ENCODE results near the gene HTR3A.
"Not testable (repeated sequence)": the region's sequence is repeated elsewhere in the genome, so short reads cannot be mapped to it uniquely, and the experiment has no call there.

HTR3A gene

DNA sequence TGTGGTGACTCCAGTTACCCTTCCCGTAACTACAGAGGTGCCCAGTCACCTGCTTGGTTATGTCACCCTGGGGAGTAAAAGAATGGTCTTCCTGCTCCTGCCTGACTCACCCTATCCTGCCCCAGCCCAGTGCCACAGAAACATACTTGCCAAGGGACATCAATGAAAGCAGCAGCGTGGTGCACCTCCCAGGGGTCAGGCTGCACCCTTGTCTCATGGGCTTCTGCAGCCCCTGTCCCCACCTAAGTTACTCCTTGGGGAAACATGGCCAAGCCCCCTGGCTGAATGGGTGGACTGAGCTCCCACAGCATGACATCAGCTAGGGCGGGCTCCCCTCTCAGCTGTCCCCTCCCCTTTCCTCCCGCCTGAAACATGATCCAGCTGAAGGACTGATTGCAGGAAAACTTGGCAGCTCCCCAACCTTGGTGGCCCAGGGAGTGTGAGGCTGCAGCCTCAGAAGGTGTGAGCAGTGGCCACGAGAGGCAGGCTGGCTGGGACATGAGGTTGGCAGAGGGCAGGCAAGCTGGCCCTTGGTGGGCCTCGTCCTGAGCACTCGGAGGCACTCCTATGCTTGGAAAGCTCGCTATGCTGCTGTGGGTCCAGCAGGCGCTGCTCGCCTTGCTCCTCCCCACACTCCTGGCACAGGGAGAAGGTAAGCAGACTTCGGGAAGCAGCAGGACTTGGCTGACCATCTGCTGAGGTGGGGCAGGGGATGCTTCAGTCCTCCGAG is at the start of gene HTR3A:
Gene HTR3A (plus strand): TSS at position 368 of the 730 bp plus-strand sequence. CDS start 218 bp downstream, at position 586.
- DNase-seq (ENCODE audit: low spot score), result no peak

DNA sequence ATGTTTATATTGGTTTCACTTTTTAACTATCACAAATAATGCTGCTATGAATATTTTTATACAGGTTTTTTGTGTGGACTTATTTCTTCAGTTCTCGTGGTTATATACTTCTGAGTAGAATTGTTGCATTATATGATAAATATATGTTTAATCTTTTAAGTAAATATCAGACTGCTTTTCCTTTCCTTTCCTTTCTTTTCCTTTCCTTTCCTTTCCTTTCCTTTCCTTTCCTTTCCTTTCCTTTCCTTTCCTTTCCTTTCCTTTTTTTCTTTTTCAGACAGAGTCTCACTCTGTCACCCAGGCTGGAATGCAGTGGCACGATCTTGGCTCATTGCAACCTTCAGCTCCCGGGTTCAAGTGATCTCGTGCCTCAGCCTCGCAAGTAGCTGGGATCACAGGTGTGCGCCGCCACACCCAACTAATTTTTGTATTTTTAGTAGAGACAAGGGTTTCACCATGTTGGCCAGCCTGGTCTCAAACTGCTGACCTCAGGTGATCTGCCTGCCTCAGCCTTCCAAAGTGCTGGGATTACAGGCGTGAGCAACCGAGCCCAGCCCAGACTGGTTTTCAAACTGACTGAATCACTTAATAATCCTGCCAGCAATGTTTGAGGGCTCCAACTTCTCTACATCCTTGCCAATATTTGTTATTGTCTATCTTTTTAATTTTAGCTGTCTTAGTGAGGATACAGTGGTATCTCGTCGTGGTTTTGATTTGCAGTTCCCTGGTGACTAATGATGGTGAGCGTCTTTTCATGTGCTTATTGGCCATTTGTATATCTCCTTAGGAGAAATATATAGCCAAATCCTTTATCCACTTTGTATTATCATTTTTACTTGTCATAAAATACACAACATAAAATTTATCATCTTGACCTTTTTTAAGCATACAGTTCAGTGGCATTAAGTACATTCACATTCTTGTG is 48.4 kb upstream of the HTR3A start:
- no peak for DNase-seq (ENCODE audit: low spot score)

DNA sequence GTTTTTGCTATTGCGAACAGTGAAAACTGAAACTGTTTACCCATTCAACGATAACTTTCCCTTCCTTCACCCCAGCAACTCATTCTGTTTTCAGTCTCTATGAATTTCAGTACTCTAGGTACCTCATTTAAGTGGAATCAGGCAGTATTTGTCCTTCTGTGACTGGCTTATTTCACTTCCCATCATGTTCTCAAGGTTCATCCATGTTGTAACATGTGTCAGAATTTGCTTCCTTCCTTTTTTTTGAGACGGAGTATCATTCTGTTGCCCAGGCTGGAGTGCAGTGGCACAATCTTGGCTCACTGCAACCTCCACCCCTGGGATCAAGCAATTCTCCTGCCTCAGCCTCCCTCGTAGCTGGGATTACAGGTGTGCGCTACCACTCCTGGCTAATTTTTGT is 46.6 kb upstream of the HTR3A start:
- no peak for DNase-seq (ENCODE audit: low spot score)

DNA sequence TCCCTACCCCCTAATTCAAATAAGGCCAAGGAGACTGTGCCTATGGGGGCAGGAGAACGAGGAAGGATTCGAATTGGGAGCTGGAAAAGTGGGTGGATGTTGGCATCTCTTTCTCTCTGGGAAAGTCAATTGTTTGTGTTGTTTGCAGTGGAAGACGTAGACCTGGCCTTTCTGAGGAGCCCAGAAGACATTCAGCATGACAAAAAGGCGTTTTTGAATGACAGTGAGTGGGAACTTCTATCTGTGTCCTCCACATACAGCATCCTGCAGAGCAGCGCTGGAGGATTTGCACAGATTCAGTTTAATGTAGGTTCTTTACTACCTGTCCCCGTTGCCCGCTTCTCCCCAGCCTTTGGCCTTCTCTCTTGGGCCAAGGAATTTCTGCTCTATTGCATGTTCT is 42.1 kb upstream of the HTR3A start:
- no peak for DNase-seq (ENCODE audit: low spot score)

DNA sequence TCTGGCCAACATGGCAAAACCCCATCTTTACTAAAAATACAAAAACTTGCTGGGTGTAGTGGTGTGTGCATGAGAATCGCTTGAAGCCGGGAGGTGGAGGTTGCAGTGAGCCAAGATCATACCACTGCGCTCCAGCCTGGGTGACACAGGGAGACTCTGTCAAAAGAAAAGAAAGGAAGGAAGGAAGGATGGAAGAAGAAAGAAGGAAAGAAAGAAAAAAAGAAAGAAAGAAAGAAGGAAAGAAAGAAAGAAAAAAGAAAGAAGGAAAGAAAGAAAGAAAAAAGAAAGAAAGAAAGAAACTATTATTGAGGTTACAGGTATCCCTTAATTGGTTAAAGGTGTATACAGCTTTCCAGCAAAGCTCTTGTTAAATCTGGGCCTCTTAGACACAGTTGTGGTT is 40.7 kb upstream of the HTR3A start:
- DNase-seq (ENCODE audit: low spot score), result not testable (repeated sequence)

DNA sequence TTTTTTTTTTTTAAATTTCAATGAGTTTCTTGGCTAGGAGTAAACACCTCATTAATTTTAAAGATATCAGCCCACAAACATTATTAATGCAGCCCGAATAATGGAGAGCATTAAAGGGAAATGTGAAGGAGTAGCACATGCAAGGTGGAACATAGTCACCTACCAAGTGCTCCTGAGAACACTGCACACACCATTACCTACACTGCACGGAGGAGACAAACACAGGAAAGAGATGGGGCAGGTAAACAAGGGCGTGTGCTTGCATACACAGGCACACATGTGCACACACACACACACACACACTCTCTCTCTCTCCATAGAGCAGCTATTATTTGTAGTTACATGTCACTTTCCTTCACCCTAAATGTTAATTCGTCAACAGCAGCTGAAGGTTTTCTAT is 40.1 kb upstream of the HTR3A start:
- no peak for DNase-seq (ENCODE audit: low spot score)

DNA sequence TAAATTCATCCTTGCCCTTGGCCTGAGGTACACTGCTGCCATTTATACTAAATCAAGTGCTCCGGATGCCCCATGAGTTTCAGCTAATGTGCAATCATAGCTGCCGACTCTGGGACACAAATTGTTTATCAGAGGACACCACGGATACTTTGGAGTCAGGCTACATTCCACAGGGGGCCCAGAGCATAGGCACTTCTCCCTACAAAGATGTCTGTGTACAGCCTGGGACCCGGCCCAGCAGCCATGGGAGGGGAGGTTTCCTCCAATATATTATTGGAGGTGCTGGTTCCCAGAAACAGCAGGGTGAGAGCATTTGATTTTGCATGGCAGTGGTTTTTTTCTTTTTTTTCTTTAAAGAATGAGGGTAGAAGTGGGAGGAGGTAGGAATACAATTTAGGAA is 39.0 kb upstream of the HTR3A start:
- no peak for DNase-seq (ENCODE audit: low spot score)

DNA sequence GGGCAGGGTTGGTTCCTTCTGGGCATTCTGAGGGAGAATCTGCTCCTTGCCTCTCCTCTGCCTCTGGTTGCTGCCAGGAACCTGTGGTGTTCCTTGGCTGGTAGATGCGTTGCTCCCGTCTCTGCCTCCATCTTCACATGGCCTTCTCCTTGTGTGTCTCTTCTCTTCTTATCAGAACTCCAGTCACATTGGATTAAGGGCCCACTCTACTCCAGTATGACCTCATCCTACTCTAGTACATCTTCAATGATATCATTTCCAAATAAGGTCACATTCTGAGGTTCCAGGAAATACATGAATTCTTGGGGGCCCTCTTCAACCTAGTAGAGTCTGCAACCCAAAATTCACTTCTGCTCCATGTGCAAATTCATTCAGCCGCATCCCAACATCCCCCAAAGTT is 37.0 kb upstream of the HTR3A start:
- no peak for DNase-seq (ENCODE audit: low spot score)

DNA sequence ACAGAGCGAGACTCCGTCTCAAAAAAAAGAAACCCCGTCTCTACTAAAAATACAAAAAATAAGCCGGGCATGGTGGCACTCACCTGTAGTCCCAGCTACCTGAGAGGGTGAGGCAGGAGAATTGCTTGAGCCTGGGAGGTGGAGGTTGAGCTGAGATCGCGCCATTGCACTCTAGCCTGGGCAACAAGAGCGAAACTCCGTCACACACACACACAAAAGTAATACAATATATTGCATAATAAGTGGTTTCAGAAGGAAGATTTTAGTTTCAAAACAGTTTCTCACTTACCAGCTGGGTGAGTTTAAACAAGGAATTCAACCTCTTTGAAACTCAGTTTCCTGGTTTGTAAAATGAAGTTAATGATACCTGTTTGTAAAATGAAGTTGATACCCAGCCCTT is 32.7 kb upstream of the HTR3A start:
- no peak for DNase-seq (ENCODE audit: low spot score)

DNA sequence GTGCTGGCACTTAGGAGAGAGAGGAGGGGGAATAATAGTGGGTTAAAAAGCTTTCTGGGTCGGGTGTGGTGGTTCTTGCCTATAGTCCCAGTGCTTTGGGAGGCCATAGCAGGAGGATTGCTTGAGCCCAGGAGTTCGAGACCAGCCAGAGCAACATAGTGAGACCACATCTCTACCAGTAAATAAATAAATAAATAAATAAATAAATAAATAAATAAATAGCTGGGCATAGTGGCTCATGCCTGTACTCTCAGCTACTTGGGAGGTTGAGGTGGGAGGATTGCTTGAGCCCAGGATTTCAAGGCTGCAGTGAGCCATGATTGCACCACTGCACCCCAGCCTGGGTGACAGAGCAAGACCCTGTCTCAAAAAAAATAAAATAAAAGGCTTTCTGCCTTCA is 28.7 kb upstream of the HTR3A start:
- not testable (repeated sequence) for DNase-seq (ENCODE audit: low spot score)

DNA sequence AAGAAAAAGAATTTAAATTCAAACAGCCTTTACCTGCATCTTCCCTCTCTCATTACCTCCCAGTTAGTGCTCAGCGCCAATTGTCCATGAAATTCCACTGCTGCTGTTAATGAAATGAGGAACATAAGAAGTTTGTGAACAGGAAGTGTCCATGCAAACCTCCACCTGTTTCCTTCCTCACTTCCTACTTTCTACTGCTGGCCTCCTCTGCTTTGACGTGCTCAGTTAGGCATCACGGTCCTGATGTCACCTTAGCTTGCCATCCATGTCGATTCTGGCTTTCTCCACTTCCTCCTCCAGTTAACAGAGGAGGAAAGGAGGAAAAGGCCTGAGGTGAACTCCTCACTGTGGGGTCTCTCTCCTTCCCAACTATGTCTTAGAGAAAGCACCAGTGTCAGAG is 26.9 kb upstream of the HTR3A start:
- DNase-seq (ENCODE audit: low spot score), result no peak

DNA sequence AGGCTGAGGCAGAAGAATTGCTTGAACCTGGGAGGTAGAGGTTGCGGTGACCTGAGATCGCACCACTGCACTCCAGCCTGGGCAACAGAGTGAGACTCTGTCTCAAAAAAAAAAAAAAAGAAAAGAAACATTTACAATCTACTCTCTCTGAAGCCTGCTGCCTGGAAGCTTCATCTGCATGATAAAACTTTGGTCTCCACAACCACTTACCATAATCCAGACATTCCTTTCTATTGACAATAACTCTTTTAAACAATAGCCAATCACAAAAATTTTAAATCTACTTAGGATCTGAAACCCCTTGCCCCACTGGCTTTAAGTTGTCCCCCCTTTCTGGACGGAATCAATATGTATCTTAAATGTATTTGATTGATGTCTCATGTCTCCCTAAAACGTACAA is 25.0 kb upstream of the HTR3A start:
- DNase-seq (ENCODE audit: low spot score), result no peak

DNA sequence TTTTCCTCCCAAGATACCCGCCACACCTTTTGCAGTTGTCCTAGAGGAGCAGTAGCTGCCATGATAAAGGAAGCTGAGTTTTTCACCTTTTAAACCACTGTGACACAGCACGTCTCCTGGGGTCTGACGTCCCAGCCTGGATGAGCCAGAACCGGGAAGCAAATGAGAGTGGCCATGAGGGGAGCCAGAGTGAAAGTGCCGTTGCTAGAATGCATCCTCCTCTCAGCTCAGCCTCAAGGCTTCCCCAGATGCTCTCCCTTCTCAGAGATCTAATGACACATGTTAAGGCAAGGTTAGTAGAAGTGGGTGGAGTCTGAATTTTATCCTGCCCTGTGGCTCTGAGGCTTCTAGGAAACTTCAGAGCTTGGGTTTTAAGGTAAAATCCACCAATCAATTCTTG is 23.4 kb upstream of the HTR3A start:
- no peak for DNase-seq (ENCODE audit: low spot score)

DNA sequence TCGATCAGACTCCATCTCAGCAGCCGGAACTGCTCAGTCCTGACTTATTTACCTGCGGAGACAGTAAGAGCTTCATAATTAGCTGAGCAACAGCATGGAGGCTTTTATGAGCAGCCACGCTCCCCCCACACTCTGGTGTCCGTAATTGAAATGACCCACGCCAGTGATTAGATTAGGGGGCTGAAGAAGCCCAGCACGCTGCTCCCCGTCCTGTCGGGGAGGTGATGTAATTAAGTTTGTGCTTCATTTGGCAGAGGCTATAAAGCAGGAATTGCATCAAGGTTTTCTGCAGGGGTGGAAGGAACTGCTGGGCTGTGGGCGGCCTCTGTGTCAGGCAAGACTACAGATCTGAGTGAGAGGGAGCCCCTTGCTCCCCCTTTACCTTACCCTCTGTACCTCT is 22.8 kb upstream of the HTR3A start:
- DNase-seq (ENCODE audit: low spot score), result no peak

DNA sequence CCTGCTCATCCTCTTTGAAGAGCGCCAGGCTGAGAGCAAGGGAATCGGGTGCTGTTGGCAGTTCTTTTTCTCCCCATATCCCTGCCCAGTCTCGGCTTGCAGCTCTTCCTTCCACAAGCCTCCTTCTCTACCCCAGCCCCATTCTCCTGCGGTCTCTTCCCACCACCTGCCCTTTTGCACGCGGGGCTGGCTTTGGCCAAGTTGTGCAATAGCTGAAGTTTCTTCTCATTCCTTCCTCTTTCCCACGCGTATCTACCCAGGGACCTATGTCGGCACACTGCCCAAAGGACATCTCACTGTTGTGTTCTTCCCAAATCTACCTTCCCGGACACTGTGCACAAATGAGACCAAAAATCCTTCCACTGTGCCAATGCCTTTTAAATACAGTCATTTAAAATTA is 22.3 kb upstream of the HTR3A start:
- no peak for DNase-seq (ENCODE audit: low spot score)

DNA sequence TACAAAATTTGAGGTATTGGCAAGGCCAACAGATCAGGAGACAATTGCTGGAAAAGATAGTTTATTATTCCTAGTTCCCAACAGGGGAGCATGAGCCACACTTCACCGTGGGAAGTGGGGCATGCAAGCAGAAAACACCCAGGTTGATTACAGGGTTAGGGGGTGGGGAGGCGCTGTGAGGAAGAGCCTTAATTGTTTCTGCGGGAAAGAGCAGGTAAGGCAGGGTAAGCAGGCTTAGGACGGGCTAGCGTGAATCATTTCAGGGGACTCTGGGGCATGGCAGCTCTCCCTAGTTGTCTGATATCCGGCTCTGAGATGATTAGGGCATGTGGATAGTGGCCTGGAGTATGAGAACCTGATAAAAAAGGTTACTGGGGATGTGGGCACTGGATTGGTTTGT is 20.7 kb upstream of the HTR3A start:
- no peak for DNase-seq (ENCODE audit: low spot score)

DNA sequence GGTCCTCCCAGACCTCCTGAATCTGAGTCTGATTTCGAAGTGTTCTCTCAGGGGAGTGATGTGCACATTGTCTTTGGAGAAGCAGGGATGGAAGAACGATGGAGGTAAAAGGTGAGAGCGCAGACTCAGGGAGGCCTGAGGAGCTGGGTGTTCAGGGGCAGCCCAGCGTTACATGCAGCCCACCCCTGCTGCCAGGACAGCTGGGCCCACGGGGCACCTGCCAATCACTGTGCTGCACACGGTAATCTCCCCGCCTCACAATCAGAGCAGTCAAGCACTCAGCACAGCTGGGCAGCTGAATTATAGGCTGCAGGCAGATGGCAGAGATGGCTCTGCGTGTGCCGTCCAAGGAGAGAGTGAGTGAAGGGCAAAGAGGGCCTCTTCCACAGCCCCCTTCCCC is 17.9 kb upstream of the HTR3A start:
- no peak for DNase-seq (ENCODE audit: low spot score)

DNA sequence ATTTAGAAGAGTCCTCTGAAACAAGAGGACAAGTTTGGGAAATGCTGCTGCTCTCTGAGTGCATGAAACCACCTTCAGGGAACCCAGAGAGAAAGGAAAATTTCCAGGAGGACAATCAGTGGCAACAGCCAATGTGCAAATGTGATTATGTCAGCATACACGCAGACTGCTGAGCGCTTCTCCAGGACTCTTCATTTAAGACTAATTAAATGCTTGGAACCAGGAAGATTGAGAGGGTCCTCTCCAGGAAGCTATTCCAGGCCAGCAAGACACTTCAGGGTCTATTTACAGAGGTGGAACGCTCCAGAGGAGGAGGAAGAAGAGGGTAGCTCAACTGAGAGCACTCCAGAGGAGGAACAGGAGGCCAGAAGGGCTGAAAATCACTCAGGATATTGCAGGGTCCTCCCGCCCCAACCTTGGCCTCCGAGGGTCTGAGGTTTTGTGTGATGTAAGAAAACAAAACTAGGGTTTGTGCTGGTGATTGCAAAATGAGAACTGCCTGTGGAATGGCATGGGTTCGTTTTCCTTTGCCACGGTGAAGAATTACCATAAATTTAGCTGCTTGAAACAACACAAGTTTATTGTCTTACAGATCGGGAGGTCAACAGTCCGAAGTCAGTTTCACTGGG is 14.1 kb upstream of the HTR3A start:
- no peak for DNase-seq (ENCODE audit: low spot score)

DNA sequence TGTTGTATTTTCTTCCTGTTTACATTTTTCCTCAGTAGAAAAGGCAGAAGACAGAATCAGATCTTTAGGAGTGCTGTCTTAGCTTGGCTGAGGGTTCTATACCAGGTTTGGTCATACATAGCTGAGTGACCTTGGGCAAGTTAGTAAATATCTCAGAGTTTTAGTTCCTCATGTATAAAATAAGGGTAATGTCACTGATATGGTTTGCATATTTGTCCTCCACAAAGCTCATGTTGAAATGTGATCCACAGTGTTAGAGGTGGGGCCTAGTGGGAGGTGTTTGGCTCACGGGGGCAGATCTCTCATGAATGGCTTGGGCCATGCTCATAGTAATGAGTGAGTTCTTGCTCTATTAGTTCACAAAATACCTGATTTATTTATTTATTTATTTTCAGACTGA is 7.5 kb upstream of the HTR3A start:
- DNase-seq (ENCODE audit: low spot score), result no peak

DNA sequence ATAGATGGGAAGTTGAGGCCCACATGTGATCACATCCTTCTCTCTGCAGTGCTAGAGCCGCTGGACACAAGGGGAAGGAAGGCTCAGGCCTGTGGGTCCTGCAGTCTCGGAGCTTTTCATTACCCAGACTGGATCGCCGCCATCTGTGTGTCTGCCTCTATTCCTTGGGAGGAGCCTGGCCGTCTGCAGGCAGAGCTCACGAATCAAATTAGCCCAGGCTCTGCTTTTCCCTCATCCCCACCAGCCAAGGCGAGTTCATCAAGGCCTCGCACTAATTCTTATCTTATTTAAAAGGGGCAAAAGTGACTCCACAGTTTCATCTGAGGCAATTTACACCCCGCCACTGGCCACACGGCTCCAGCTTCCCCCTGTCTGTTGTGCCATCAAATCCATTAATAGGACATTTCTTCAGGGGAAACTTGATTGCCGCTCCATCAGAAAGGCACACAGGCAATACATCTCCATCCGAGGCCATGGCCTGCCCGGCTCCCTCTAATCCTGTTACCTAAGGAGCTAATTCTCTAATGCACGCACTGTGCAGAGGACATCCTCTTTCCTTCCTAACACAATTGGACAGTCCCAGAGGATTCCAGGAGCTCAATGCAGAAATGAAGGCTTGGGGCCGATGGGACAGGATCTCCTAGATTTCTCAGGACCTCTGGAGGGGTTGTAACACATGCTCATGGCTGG is 3.3 kb upstream of the HTR3A start:
- DNase-seq (ENCODE audit: low spot score), result no peak

DNA sequence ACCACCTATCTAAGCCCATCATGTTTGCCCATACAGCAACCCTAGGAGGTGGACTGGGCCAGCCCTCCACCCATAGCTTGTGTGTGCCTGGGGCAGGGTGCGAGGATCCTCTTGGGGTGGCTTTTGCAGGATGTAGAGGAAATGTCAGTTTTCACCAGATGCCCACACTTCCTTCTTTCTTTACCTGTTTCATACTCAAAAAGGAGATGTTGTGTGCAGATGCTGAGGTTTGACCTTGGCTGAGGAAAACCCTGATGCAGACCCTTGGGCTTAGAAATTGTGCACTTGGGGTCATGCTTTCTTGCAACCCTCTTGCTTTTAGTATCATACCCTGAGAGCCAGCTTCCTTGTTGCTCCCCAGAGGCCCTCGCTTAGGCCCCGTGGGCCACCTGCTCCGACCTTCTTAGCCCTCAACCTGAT is 2.2 kb downstream of the HTR3A start:
- no peak for DNase-seq (ENCODE audit: low spot score)

DNA sequence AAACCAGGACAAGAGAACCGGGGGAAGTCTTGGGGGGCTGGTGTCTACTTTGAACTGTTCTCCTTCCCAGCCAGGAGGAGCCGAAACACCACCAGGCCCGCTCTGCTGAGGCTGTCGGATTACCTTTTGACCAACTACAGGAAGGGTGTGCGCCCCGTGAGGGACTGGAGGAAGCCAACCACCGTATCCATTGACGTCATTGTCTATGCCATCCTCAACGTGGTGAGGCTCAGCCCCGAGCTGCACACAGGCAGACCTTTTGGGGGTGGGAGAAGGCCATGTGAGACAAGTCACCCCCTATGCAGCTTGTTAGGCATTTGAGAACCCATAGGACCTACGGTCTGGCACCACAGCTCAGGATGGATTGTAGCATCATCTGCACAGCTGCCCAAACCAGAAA is 2.8 kb downstream of the HTR3A start:
- no peak for DNase-seq (ENCODE audit: low spot score)

All from GM03348 (cell line).